NCI-H1930 (cell line): ENCODE results near the gene HNRNPA1L2.
"Not testable (repeated sequence)": the region's sequence is repeated elsewhere in the genome, so short reads cannot be mapped to it uniquely, and the experiment has no call there.

Experiments used
- DNase-seq, 2 experiments: peaks; one replicate each; lab custom pipeline; 2025; lab: John Stamatoyannopoulos, UW

The HNRNPA1L2 gene

GRCh38 chr13:52642131-52642530 lies at the start of gene HNRNPA1L2:
Gene HNRNPA1L2, plus strand, starts transcription at chr13:52642431. Its CDS starts 62 bp downstream, at chr13:52642493.
- DNase-seq: no peak

- DNase-seq: not testable (repeated sequence)
These were observed 49.1 kb upstream of the HNRNPA1L2 start for GRCh38 chr13:52593175-52593574.

DNA sequence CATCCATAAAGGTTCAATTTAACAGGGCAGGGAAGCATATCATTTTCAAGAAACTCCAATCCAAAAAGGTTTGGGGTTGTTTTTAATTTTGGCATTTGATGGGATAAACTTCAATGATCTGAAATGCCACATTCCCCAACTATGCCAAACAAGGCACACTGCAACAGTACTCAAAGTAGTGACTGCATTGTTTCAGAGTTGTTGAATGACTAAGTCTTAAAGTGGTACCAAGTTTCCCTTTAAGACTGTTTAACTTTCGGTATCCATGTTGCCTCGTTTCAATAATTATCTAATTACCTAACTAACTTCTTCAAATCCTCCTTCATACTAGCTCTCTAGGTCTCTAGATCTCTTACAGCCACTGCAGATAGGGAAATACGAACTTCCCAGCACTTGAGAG lies 48.4 kb upstream of the HNRNPA1L2 start:
- DNase-seq: not testable (repeated sequence)

GRCh38 chr13:52594295-52594694 lies 47.9 kb upstream of the HNRNPA1L2 start:
- DNase-seq: not testable (repeated sequence)

GRCh38 chr13:52597676-52598075 lies 44.6 kb upstream of the HNRNPA1L2 start:
- no peak for DNase-seq

DNA sequence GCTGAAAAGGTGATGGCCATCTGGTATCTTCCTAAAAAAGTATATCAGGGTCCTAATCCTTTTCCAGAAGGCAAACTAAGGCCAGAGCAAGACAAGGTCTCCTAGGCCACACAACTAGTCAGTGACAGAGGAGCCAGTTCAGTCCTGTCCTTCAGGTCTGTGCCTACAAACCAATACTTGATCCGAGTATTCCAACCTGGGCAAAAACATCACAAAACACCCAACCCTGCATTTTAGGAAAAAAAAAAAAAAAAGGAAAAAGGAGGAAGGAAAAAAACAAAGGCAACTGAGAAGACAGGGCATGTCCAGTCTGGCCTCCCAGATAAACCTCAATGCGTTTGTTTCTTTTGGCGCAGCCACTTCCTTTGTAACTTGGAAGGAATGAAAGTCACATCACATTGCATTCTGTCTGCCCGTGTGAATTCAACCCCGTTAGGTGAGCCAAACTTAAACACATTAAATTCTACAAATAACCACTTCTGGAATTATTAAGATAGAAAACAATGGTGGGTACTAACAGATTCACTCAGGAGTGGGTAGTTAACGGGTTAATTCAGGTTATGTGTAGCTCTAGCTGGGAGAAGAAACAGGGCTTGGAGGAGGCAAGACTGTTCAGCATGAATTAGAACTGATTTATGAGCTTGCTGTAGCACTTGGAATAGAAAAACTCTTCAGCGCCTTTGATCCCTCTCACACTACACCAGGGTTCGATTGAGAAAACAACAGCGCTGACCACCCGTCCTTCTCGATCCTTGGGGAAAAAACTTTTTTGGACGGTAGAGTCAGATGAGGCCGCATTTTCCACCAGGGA lies 43.0 kb upstream of the HNRNPA1L2 start:
- no peak for DNase-seq

DNA sequence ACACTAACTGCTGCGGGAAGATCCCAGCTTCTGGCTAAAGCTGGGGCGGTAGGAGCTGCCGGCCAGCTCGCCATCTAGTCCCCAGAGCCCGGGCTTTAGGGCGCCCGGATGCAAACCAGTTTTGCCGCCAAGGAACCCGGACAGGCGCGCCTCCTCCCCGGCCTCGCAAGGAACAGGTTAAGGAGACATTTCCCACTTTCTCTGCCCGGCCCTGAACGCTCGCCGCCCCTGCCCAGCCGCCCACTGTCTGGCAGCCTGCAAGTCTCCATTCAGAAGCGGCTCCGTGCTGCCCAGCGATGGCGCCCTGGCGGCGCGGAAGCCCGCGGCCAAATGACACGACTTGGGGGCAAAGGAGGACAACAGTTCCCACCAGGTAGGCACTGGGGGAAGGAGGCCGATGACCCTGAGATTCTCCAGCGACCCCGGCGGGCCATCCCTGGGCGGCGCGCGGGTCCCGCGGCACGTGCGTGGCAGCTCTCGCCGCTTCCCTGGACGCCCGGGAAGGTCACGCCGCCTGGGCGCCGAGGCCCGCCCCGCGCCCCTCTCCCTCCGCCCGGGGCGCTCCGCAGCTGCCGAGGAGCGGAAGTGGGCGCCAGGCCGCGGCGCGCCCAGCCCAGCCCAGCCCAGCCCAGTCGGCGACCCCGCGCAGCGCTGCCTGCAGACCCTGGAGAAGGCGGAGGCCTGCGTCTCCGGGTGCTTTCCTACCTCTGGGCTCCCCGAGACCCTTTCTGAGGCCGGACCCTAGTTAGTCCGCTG lies 42.2 kb upstream of the HNRNPA1L2 start:
- peak; percentile 45 to 55 for DNase-seq

DNA sequence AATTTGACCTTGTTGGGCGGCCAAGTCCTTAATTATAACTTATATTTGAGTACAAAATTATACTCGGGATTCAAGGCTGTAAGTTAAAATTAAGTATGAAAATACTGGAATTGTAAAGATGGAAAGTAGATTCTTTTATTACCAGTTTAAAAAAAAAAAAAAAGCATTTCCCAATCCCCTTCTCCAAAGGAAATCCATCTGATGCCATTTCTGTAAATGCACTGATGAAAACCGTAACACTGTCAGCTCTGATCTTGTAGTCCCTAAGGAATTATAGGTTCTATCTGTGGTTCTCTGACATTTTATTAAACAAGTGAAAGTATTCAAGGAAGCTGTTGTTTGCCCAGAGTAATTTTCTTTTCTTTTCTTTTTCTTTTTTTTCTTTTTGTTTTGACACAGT lies 41.6 kb upstream of the HNRNPA1L2 start:
- DNase-seq: no peak

- not testable (repeated sequence) for DNase-seq
These were observed 38.9 kb upstream of the HNRNPA1L2 start for GRCh38 chr13:52603316-52603715.

- not testable (repeated sequence) for DNase-seq
These were observed 36.1 kb upstream of the HNRNPA1L2 start for GRCh38 chr13:52606126-52606525.

DNA sequence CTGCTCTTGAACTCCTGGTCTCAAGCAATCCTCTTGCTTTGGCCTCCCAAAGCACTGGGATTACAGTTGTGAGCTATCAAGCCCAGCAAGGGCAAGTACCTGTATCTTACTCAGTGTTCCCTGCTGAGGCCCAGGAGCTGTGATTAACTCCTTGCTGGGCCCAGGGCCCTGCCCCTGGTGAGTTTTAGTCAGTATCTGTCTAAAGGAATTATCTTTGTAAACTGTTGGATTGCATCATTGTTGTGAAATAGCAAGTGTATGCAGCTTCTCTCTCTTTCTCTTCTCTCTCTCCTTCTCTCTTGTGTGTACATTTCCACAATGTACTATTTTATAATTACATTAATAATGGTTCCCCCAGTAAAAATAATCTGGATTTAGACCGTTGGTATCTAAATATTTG lies 35.4 kb upstream of the HNRNPA1L2 start:
- DNase-seq: not testable (repeated sequence)

DNA sequence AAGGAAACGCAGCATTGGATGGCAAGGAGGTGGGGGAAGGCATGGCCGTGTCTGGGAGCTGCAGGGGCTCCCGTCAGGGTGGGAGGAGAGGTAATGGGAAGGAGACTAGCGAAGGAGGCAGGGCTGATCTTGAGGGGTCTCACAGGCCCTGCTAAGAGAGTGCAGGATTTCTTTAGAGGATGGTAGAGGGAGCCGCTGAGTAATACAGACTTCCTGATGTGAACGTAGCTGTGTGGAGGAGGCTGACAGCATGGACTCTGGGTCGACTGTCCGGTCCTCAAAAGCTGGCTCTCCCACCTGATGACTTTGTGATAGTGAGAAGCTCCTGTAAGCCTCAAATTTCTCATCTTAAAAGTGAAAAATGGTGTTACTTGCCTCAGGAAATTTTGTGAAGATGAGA lies 34.0 kb upstream of the HNRNPA1L2 start:
- DNase-seq: not testable (repeated sequence)

GRCh38 chr13:52609013-52609606 lies 33.1 kb upstream of the HNRNPA1L2 start:
- peak in 1 of 2 experiments; percentile 28 for DNase-seq

- not testable (repeated sequence) for DNase-seq
These were observed 32.1 kb upstream of the HNRNPA1L2 start for GRCh38 chr13:52610158-52610557.

GRCh38 chr13:52615134-52615801 lies 27.0 kb upstream of the HNRNPA1L2 start:
- no peak for DNase-seq

- DNase-seq: no peak
These were observed 26.4 kb upstream of the HNRNPA1L2 start for GRCh38 chr13:52615812-52616211.

DNA sequence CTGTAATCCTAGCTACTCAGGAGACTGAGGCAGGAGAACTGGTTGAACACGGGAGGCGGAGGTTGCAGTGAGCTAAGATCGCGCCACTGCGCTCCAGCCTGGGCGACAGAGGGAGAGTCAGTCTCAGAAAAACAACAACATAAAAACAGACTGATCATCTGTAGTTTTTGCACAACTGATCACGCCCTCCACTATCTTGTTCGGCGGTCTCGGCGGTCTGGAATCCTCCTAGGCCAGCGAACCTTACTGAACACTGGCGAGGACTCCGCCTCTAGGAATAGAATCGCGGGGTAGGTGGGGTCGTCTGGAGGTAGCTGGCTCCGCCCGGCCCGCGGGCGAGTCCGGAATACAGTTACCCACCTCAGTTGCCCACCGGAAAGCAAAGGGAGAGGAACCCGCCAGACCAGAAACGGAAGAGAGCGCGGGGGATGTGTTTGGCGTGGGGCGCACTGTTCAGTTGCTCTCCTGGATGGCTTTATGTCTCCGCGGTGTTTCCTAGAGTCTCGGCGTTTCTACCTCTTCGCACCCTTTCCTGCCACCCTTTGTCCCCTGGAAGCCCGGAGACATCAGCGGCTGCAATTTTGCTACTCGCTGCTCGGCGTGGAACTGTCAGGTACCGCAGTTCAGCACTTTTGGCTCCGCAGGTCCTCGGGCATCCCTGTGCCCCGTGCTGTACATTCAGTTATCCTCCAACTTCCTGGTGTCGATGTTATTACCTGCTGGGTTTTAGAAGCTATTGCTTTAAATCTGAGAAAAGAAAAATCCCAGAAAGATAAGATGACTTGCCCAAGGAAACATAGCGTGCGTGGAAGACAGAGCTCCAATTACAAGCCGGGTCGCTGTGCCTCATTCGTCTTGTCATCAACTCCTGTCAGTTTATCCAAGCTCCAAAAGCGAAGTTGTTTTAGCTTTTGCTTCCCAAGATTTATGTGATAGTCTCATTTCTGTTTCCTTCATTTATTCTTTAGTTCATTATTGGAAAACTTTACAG lies 24.9 kb upstream of the HNRNPA1L2 start:
- peak; percentile 86 to 87 for DNase-seq

GRCh38 chr13:52631083-52631690 lies 11.0 kb upstream of the HNRNPA1L2 start:
- DNase-seq: not testable (repeated sequence)

GRCh38 chr13:52638666-52639328 lies 3.4 kb upstream of the HNRNPA1L2 start:
- no peak for DNase-seq

GRCh38 chr13:52644108-52644507 lies 1.9 kb downstream of the HNRNPA1L2 start:
- DNase-seq: no peak
